Motor neuron (in vitro differentiated cells): Measurements from ENCODE around the gene ARHGEF17. TPM values are rescaled to one million over a fixed set of nuclear protein-coding genes. Genes with fewer than 3 reads are reported as not detected.
A peak's percentile ranks its signal among the peaks of the same experiment; 100 is the strongest.

ENCODE experiments used
- ATAC-seq, 8 experiments: fragments of 200-7000 bp; cut with Tn5 transposase; replicated peaks in 6 of 8; 2 replicates each; pipeline ENCODE4 v1.8.0; 2021; ENCODE audit warnings: mild to moderate bottlenecking in 8 of 8, moderate library complexity in 8 of 8
- H3K27ac ChIP-seq, 2 donors: fragments of 250-450 bp; sonication (Bioruptor Pico); 2 replicates each; pipeline ENCODE4 v1.9.0; 2021; ENCODE audit warnings: antibody characterized with exemption in 2 of 2, mild to moderate bottlenecking in 2 of 2, moderate library complexity in 1 of 2
- H3K4me1 ChIP-seq, 2 donors: fragments of 250-450 bp; sonication (Bioruptor Pico); replicated peaks in 1 of 2; 2 replicates each; pipeline ENCODE4 v1.6.1; 2021; ENCODE audit warnings: antibody characterized with exemption in 2 of 2, mild to moderate bottlenecking in 2 of 2, moderate library complexity in 1 of 2
- H3K4me3 ChIP-seq, 5 donors: fragments of 250-450 bp; sonication (Bioruptor Pico); 2 replicates each; pipeline ENCODE4 v1.9.0; 2021; ENCODE audit warnings: antibody characterized with exemption in 5 of 5, mild to moderate bottlenecking in 5 of 5, moderate library complexity in 4 of 5
- WGBS, 10 experiments: fragments of 450-650 bp; shearing (Covaris generic); methylation state at CpG; one replicate each; pipeline ENCODE4 v1.0.0; 2022; 5-methylcytosine and 5-hydroxymethylcytosine counted together
- in situ Hi-C, 9 experiments: fragments of 400-800 bp; cut with MboI; loops; one replicate each; pipeline ENCODE4 v1.15.0; 2021; ENCODE audit warnings: low sequenced_read_pairs in 9 of 9, low pct_unique_long_range_greater_than_20kb in 2 of 9; ENCODE audit not compliant: unreplicated experiment in 9 of 9
- total RNA-seq, 8 experiments: library from RNA; unstranded; fragments of 300-600 nt; gene quantifications; 2 replicates each; pipeline versions ENCODE4 v1.2.3 to v1.2.4, GENCODE V29; 2022

ARHGEF17 gene
- total RNA-seq, 8 experiments from 2014 or later: 5.0 to 29.0 (median 16.7) TPM

DNA sequence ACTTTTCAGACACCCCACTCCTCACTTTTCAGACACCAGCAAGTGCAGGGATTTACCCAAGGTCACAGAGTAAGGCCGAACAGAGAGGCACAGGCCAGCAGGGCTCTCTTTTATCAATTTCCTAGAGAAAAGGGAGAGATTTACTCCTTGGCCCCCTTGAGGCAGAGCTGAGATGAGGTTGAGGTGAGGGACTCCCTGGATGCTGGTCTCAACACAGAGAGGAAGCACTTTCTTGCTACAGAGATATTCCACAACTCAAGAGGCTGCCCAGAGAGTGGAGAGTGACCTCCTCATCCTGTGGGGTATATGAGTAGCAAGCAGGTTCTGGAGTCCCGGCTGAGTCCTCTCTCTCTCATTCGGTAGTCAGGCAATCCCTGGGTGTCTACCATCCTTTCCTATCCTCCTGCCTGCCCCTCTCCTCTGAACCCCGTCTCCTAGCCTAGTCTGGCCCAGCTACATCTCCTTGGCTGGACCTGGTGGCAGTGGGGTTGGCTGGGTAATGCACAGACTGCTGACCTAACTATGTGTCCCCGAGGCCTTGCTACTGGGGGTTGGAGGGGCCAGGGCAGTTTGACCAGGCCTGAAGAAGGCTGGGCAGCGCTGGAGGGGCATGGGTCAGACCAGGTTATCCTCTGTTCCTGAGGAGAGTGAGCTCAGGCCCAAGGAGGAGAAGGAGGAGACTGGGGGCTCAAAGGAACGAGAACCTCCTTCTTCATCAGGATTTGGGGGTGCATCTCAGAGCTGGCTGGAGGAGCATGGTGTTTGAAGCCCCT is 1.8 kb upstream of the ARHGEF17 start:
- in situ Hi-C loops: no loop called here
- 71 to 100% (median 88%) methylated on average over 1 to 4 of the region's 7 CpGs; no CpG with 5 or more reads in 7 of the 10 experiments for WGBS, 10 experiments
- Histone ChIP-seq H3K4me3 (no peak overlapping the region), H3K4me1 (peaks cover 2 to 24% of the 10 kb centered on the region in 2 donors), H3K27ac (no peak overlapping the region)
- no peak for ATAC-seq

DNA sequence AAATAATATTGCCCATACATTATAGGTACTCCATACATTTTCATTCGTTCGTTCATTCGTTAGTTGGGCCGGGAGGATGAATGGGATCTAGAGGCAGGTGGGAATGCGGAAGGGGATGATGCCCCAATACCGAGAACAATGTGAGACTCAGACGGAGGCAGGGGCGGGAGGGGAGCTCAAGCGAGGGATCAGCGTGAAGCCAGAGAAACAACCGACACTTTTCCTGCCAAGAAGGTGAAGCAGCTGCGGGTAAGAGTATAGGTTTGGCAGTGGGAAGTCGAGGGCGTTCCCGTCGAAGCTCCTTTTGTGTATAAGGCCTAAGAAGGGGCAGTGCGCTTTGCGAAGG is 1.1 kb upstream of the ARHGEF17 start:
- WGBS, 10 experiments: 5 to 48% (median 36%) methylated on average over 4 to 12 of the region's 18 CpGs; no CpG with 5 or more reads in 3 of the 10 experiments
- Histone ChIP-seq H3K4me1 (peaks cover 2 to 31% of the 10 kb centered on the region in 2 donors), H3K27ac (peak overlapping the region in 1 of 2 donors; percentile 13), H3K4me3 (peak overlapping the region; percentile 10 to 65 (median 52))
- in situ Hi-C loops: no loop called here
- ATAC-seq: no peak

DNA sequence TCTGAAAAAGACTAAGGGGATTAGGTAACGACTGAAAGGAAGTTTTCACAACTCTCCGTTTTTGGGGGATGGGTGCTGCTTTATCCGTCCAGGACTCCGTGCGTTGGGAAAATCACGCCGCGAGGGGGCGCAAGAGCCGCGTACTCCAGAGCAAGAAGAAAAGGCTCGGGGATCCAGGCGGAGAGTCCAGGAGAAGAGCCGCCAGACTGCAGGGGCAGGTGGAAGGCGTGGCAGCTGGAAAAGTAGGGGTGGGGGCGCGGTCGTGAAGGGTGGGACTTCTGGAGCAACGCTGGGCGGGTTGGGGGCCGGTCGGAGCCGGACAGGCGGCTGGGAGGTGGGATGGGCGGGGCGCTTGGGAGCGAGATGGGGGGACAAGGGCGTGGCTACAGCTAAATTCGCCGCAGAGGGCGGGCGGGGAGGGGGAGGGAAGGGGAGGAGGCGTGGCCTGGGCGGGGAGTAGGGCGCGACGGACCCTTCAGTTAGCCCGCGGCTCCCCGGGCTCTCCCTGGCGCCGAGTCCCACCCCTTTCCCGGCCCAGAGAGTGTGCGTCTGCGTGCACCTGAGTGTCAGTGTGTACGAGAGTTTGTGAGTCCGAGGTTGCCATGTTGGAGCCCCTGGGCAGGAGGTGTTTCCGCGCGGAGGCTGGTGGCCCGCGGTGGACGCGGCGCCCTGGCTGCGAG is 613 bp upstream of the ARHGEF17 start:
- peaks cover 2 to 35% of the 10 kb centered on the region in 2 donors for H3K4me1 ChIP-seq
- H3K4me3 ChIP-seq: peak overlapping the region; percentile 50 to 68 (median 53)
- H3K27ac ChIP-seq: peak overlapping the region; percentile 83 to 91
- peak; percentile 38 to 86 (median 81) for ATAC-seq
- 0% methylated on average over 1 to 10 of the region's 56 CpGs; no CpG with 5 or more reads in 4 of the 10 experiments for WGBS, 10 experiments
- in situ Hi-C loops: no loop called here

DNA sequence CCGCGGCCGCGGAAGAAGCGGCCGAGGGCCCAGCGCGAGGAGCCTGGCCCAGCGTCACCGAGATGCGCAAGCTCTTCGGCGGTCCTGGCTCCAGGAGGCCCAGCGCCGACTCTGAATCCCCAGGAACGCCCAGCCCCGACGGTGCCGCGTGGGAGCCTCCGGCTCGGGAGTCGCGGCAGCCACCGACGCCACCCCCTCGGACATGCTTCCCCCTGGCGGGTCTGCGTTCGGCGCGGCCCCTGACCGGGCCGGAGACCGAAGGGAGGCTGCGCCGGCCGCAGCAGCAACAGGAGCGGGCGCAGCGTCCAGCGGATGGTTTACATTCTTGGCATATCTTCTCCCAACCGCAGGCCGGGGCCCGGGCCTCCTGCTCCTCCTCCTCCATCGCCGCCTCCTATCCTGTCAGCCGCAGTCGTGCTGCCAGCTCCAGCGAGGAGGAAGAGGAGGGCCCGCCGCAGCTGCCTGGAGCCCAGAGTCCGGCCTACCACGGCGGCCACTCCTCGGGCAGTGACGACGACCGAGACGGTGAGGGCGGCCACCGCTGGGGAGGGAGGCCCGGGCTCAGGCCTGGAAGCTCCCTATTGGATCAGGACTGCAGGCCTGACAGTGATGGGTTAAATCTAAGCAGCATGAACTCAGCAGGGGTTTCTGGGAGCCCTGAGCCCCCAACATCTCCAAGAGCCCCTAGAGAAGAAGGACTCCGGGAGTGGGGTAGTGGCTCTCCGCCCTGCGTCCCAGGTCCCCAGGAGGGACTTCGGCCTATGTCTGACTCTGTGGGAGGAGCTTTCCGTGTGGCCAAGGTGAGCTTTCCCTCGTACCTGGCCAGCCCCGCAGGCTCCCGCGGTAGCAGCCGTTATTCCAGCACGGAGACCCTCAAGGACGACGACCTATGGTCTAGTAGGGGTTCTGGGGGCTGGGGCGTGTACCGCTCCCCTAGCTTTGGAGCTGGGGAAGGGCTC is 1.2 kb downstream of the ARHGEF17 start:
- Histone ChIP-seq H3K27ac (peak overlapping the region in 1 of 2 donors; percentile 91), H3K4me3 (peak overlapping the region; percentile 50 to 68 (median 53)), H3K4me1 (peaks cover 10 to 49% of the 10 kb centered on the region in 2 donors)
- in situ Hi-C loops: no loop called here
- 0 to 70% (median 12%) methylated on average over 1 to 16 of the region's 78 CpGs; no CpG with 5 or more reads in 2 of the 10 experiments for WGBS, 10 experiments
- ATAC-seq: peak in 4 of 8 experiments; percentile 4 to 62 (median 47)

DNA sequence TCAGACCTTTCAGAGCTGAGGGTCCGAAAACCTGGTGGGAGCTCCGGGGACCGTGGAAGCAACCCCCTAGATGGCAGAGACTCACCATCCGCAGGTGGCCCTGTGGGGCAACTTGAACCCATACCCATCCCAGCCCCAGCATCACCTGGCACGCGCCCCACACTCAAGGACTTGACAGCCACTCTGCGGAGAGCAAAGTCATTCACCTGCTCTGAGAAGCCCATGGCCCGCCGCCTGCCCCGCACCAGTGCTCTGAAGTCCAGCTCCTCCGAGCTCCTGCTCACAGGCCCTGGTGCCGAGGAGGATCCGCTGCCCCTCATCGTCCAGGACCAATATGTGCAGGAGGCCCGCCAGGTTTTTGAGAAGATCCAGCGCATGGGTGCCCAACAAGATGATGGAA is 2.0 kb downstream of the ARHGEF17 start:
- in situ Hi-C loops: no loop called here
- H3K27ac ChIP-seq: no peak overlapping the region

DNA sequence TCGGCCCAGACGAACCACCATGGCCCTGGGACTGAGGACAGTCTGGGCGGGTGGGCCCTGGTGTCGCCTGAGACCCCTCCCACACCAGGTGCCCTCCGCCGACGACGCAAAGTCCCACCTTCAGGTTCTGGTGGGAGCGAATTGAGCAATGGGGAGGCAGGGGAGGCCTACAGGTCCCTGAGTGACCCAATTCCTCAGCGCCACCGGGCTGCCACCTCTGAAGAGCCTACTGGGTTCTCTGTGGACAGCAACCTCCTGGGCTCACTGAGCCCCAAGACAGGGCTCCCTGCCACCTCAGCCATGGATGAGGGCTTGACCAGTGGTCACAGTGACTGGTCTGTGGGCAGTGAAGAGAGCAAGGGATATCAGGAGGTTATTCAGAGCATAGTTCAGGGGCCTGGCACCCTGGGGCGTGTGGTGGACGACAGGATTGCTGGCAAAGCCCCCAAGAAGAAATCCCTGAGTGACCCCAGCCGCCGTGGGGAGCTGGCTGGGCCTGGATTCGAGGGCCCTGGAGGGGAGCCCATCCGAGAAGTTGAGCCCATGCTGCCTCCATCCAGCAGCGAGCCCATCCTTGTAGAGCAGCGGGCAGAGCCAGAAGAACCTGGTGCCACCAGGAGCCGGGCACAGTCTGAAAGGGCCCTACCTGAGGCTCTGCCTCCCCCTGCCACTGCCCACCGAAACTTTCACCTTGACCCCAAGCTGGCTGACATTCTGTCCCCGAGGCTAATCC is 2.8 kb downstream of the ARHGEF17 start:
- in situ Hi-C loops: no loop called here
- Histone ChIP-seq H3K27ac (no peak overlapping the region), H3K4me3 (no peak overlapping the region), H3K4me1 (peaks cover 22 to 65% of the 10 kb centered on the region in 2 donors)
- 89 to 100% methylated on average over 2 to 5 of the region's 22 CpGs; no CpG with 5 or more reads in 8 of the 10 experiments for WGBS, 10 experiments
- ATAC-seq: no peak

More for the DNA sequence above, 2.0 kb downstream of the ARHGEF17 start:
- WGBS, 10 experiments: 88 to 100% (median 100%) methylated on average over 1 to 5 of the region's 16 CpGs; no CpG with 5 or more reads in 7 of the 10 experiments
- no peak for ATAC-seq
- Histone ChIP-seq H3K4me3 (peak overlapping the region in 1 of 5 donors; percentile 68), H3K4me1 (peaks cover 16 to 57% of the 10 kb centered on the region in 2 donors)

DNA sequence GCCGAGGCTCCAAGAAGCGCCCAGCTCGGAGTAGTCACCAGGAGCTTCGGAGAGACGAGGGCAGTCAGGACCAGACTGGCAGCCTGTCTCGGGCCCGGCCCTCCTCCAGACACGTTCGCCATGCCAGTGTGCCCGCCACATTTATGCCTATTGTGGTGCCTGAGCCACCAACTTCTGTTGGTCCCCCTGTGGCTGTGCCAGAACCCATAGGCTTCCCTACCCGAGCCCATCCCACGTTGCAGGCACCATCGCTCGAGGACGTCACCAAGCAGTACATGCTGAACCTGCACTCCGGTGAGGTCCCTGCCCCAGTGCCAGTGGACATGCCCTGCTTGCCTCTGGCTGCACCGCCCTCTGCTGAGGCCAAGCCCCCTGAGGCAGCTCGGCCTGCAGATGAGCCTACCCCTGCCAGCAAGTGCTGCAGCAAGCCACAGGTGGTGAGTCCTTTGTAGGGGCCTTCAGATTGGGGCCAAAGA is 3.4 kb downstream of the ARHGEF17 start:
- H3K27ac ChIP-seq: no peak overlapping the region
- 48 to 92% (median 86%) methylated on average over 1 to 8 of the region's 18 CpGs; no CpG with 5 or more reads in 6 of the 10 experiments for WGBS, 10 experiments
- in situ Hi-C loops: no loop called here

DNA sequence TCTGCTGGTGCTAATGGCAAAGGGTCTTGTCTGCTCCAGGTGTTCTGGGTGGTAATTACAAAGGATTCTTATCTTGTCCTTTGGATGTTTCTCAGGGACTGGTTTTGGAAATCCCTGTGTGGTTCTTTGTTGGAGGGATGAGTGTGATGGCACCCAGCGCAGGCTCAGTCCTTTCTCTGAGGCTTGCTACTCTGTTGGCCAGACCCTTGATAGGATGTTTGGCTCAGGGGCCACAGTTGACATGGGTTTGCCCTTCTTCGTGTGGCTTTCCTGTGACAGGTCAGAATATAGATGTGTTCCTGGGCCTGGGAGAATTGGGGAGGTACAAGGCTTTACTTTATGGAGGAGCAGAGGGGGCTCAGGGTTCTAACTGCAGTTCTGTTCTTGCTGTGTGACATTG is 4.0 kb downstream of the ARHGEF17 start:
- no peak for ATAC-seq
- Histone ChIP-seq H3K4me3 (peak overlapping the region in 1 of 5 donors; percentile 14), H3K27ac (no peak overlapping the region), H3K4me1 (peaks cover 22 to 65% of the 10 kb centered on the region in 2 donors)
- WGBS, 10 experiments: 30 to 83% (median 71%) methylated on average over 1 to 2 of the region's 2 CpGs; no CpG with 5 or more reads in 5 of the 10 experiments
- in situ Hi-C loops: no loop called here

More for the DNA sequence above, 3.4 kb downstream of the ARHGEF17 start:
- H3K4me1 ChIP-seq: peaks cover 22 to 71% of the 10 kb centered on the region in 2 donors
- H3K4me3 ChIP-seq: no peak overlapping the region
- ATAC-seq: no peak

DNA sequence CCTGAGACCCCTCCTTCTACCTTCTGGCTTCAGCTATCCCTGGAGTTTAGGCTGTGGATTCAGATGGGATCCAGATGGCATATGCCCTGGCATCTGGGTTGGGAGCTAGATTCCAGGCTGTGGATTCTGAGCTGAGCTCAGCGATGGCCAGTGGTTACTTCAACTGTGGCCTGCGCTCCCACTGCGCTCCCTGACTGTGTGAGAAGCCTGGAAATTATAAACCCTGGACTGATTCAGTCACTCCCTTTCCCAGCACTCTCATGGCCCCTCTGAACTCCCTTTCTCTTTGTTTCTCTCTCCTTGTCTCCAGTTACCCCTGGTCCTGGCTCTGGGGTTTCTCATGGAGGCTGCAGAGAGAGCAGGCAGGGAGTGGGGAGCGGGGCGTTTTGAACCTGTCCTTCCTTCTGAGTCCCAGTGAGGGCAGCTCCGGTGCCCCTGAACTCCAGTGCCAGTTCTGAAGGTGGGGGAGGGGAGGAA is 4.8 kb downstream of the ARHGEF17 start:
- peak in 6 of 8 experiments; percentile 2 to 12 (median 3) for ATAC-seq
- peaks cover 22 to 65% of the 10 kb centered on the region in 2 donors for H3K4me1 ChIP-seq
- 31 to 83% (median 60%) methylated on average over 1 to 2 of the region's 6 CpGs; no CpG with 5 or more reads in 6 of the 10 experiments for WGBS, 10 experiments
- peak overlapping the region in 4 of 5 donors; percentile 0 to 20 (median 16) for H3K4me3 ChIP-seq
- in situ Hi-C loops: no loop called here
- H3K27ac ChIP-seq: peak overlapping the region in 1 of 2 donors; percentile 28

DNA sequence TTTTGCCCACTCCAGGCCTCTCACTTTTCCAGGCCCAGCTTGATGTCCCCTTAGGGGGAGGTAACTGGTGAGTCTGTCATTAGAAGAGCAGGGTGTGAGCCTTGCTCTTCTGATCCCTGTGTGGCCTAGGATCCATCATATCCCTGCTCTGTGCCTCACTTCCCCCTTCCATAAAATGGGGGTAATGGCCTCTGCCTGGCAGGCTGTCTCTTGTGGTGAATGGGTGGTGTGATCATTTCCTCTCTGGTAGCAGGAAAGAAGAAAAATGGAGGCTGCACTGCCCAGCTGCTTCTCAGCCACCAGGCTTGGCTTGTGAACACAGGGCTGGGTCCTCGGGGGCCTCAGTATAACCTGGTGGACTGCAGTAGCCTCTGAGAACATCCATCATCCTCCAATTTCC is 5.6 kb downstream of the ARHGEF17 start:
- no peak for ATAC-seq
- no peak overlapping the region for H3K27ac ChIP-seq
- H3K4me3 ChIP-seq: peak overlapping the region in 1 of 5 donors; percentile 14
- WGBS, 10 experiments: 67 to 100% (median 100%) methylated on average over 1 of the region's 1 CpG; no CpG with 5 or more reads in 7 of the 10 experiments
- in situ Hi-C loops: no loop called here
- H3K4me1 ChIP-seq: peaks cover 22 to 65% of the 10 kb centered on the region in 2 donors

DNA sequence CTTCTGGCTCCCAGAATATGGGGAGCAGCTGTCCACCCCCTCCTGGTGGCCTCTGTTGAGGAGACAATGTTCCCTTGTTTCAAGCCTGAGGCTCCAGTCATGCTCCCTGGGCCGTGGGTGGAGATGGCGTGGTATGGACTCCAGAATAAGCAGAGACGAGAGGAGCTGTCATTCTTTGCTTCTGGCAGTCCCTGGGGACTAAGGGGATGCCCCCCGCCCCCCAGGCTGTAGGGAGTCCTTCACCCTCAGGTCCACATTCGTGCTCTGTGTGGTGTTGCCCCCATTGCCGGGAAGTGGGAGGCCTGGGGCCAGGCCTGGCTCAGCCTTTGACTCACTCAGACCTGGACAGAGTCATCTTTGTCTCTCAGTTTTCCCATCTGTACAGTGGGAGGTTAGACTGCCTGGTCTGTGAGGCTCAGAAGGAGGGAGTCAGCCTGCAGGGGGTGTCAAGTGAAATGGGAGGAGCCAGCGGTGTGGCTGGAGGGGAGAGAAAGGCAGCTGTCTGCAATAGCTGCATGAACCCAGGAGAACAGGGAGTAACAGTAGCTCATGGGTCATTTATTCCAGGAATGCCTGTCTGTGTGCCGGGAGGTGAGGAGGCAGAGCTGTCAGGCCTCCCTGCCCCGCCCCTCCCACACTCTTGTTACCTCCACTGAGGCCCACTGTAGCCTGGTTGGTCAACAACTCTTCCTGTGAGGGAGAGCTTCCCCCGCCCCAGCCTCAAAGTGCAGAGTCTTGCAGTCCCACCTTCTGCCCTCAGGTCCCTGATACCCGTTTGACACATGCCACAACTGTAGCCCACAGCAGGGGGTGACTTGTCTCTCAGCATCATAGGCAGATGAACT is 6.3 kb downstream of the ARHGEF17 start:
- peak overlapping the region in 1 of 2 donors; percentile 12 for H3K27ac ChIP-seq
- peak; percentile 22 to 56 (median 40) for ATAC-seq
- WGBS, 10 experiments: 0 to 100% (median 57%) methylated on average over 1 to 3 of the region's 11 CpGs; no CpG with 5 or more reads in 4 of the 10 experiments
- peaks cover 22 to 64% of the 10 kb centered on the region in 2 donors for H3K4me1 ChIP-seq
- no peak overlapping the region for H3K4me3 ChIP-seq
- in situ Hi-C loops: no loop called here
